Stimulated activated CD4-positive, alpha-beta T cell treated with anti-CD3 and anti-CD28 coated beads, TNF-alpha, amount 100 ng/mL, for 1 hour (primary cell): ENCODE data around the gene LILRB4.
"Not testable (repeated sequence)": the region's sequence is repeated elsewhere in the genome, so short reads cannot be mapped to it uniquely, and the experiment has no call there.

Source experiments
- DNase-seq, 3 donors: peaks; one replicate each; pipeline ENCODE4 v3.0.0-alpha.2; 2020; ENCODE audit warnings: low read depth in 3 of 3, low spot score in 1 of 3

Gene LILRB4

GRCh38 chr19:54662730-54663129, at the start of gene LILRB4:
Gene LILRB4 (plus strand): TSS chr19:54662985. CDS start chr19:54663034, 49 bp downstream.
- no peak for DNase-seq

- no peak for DNase-seq
Observed at GRCh38 chr19:54614726-54615125, 48.1 kb upstream of the LILRB4 start.

- DNase-seq = no peak
Observed at GRCh38 chr19:54616057-54616456, 46.7 kb upstream of the LILRB4 start.

- no peak for DNase-seq
Observed at GRCh38 chr19:54616821-54617560, 45.8 kb upstream of the LILRB4 start.

GRCh38 chr19:54620464-54620863, 42.3 kb upstream of the LILRB4 start:
- DNase-seq = no peak

GRCh38 chr19:54622431-54622830, 40.4 kb upstream of the LILRB4 start:
- no peak for DNase-seq

GRCh38 chr19:54624234-54624633, 38.6 kb upstream of the LILRB4 start:
- not testable (repeated sequence) for DNase-seq

- not testable (repeated sequence) for DNase-seq
Observed at GRCh38 chr19:54624934-54625730, 37.7 kb upstream of the LILRB4 start.

- no peak for DNase-seq
Observed at GRCh38 chr19:54626757-54627156, 36.0 kb upstream of the LILRB4 start.

- DNase-seq = not testable (repeated sequence)
Observed at GRCh38 chr19:54627912-54628311, 34.9 kb upstream of the LILRB4 start.

- DNase-seq = not testable (repeated sequence)
Observed at GRCh38 chr19:54630262-54630661, 32.5 kb upstream of the LILRB4 start, which contains the start of gene LILRB1. Gene LILRB1 (plus strand): TSS chr19:54630484. CDS start chr19:54631074, 590 bp downstream.

- no peak for DNase-seq
Observed at GRCh38 chr19:54630782-54631181, 32.0 kb upstream of the LILRB4 start.

- not testable (repeated sequence) for DNase-seq
Observed at GRCh38 chr19:54631489-54632337, 31.1 kb upstream of the LILRB4 start.

- not testable (repeated sequence) for DNase-seq
Observed at GRCh38 chr19:54632517-54632916, 30.3 kb upstream of the LILRB4 start.

GRCh38 chr19:54633401-54633800, 29.4 kb upstream of the LILRB4 start:
- no peak for DNase-seq

GRCh38 chr19:54636081-54636480, 26.7 kb upstream of the LILRB4 start:
- DNase-seq = not testable (repeated sequence)

GRCh38 chr19:54638683-54639082, 24.1 kb upstream of the LILRB4 start:
- DNase-seq = no peak

- not testable (repeated sequence) for DNase-seq
Observed at GRCh38 chr19:54642953-54643352, 19.8 kb upstream of the LILRB4 start.

GRCh38 chr19:54643583-54643982, 19.2 kb upstream of the LILRB4 start:
- not testable (repeated sequence) for DNase-seq

GRCh38 chr19:54644056-54644455, 18.7 kb upstream of the LILRB4 start:
- no peak for DNase-seq

GRCh38 chr19:54646331-54646841, 16.4 kb upstream of the LILRB4 start:
- no peak for DNase-seq
